ENCODE data around the gene ZNF407.
"Not testable (repeated sequence)": the region's sequence is repeated elsewhere in the genome, so short reads cannot be mapped to it uniquely, and the experiment has no call there.

The ZNF407 gene

GRCh38 chr18:74951165-74951760, 353.6 kb downstream of the ZNF407 start:
- in situ Hi-C loops (cut with MboI; ENCODE audit: low sequenced_read_pairs) = no loop called here

GRCh38 chr18:74957588-74958224, 360.0 kb downstream of the ZNF407 start:
- in situ Hi-C loops (cut with MboI; ENCODE audit: low sequenced_read_pairs) = no loop called here

DNA sequence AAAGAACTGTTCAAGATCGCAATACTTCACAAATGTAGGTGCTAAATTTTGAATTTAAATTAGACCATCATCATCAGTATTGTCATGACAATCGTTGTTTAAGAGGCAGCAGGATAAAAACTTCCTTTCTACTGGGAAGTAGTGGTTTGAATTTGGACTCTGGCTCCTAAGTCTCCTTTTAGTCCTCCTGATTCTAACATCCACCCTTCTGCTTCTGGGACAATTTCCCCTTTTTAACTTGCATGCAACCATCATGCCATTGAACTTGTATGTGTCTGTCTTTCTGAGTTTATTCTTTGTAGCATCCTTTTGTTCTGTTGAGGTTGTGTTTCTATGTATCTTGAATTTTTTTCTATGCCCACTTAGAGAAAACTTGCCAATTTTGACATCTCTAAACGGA, 361.5 kb downstream of the ZNF407 start:
- in situ Hi-C loops (cut with MboI; ENCODE audit: low sequenced_read_pairs) = no loop called here

DNA sequence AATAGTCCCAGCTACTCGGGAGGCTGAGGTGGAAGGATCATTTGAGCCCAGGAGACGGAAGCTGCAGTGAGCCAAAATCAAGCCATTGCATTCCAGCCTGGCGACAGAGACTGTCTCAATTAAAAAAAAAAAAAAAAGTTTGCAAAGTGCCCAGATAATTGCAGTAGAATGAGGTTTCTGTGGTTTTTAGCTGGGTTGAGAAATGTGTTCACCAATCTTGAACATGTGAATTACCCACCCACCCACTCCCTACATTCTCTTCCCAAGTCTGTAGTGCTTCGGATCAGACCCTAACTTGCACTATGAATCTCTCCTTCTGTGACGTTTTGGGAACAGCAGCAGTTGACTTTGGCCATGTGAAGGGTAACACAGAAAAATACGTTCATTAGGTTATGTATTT, 363.9 kb downstream of the ZNF407 start:
- in situ Hi-C loops (cut with MboI; ENCODE audit: low sequenced_read_pairs) = no loop called here

DNA sequence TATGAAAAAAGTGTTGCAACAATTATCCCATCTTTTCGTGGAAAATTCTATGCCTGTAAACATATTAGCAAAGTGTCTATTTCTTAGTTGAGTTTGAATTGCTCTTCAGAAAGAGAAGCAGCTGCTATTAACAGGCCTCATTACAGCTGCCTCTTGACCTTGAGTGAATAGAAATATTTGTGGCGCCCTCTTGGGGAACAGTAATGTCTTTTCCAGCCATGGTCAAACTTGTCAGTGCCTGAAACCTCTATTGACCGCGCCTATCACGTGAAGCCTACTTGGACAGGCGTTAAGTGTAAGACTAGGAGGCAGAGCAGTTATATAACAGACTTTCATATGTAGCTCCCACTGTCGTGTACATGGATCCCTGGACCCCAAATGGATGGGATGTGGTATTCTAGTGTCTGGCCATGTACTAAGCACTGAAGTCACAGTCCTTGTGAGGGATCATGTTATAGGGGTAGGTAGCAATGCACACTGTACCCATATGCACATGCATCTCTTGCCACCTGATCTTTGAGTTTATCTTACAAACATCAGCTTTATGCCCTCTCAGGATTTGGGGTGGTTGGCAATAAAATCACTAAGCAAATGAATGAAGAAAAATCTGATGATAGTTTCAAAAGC, 366.3 kb downstream of the ZNF407 start:
- in situ Hi-C loops (cut with MboI; ENCODE audit: low sequenced_read_pairs) = no loop called here

DNA sequence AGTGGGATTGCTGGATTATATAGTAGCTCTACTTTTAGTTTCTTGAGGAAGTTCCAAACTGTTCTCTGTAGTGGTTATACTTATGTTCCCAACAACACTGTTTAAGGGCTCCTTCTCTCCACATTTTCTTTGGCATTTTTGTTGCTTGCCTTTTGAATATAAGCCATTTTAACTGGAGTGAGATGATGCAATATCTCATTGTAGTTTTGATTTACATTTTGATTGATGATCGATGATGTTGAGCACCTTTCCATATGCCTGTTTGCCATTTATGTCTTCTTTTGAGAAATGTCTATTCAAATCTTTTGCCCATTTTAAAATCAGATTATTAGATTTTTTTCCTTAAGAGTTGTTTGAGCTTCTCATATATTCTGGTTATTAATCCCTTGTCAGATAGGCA, 368.0 kb downstream of the ZNF407 start:
- in situ Hi-C loops (cut with MboI; ENCODE audit: low sequenced_read_pairs) = no loop called here

DNA sequence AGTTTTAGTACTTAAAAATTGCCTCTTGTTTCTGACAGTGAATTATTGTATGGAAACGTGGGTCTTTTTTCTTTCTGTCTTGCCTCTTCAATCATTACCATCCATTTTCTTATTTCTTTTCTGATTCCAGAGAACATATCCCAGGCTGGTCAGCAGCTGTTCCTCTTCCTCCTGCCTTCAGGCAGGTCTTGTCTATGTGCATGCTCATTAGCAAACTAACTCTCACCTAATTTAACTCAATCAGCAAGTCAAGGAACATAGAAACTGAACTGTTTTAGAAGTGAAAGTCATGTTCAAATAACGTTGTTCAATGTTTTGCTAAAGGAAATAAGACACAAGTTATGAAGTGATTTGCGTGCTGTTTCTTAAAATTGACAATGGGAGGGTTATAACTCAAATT, 369.8 kb downstream of the ZNF407 start:
- in situ Hi-C loops (cut with MboI; ENCODE audit: low sequenced_read_pairs) = no loop called here

GRCh38 chr18:74967979-74968378, 370.3 kb downstream of the ZNF407 start:
- in situ Hi-C loops (cut with MboI; ENCODE audit: low sequenced_read_pairs) = no loop called here

GRCh38 chr18:74971358-74971757, 373.7 kb downstream of the ZNF407 start:
- in situ Hi-C loops (cut with MboI; ENCODE audit: low sequenced_read_pairs) = not testable (repeated sequence)

DNA sequence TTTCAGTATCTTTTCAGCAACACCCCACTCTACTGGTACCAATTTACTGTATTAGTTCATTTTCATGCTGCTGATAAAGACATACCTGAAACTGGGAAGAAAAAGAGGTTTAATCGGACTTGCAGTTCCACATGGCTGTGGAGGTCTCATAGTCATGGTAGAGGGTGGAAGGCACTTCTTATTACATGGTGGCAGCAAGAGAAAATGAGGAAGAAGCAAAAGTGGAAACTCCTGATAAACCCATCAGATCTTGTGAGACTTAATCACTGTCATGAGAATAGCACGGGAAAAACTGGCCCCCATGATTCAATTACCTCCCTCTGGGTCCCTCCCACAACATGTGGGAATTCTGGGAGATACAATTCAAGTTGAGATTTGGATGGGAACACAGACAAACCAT, 374.1 kb downstream of the ZNF407 start:
- in situ Hi-C loops (cut with MboI; ENCODE audit: low sequenced_read_pairs) = not testable (repeated sequence)

DNA sequence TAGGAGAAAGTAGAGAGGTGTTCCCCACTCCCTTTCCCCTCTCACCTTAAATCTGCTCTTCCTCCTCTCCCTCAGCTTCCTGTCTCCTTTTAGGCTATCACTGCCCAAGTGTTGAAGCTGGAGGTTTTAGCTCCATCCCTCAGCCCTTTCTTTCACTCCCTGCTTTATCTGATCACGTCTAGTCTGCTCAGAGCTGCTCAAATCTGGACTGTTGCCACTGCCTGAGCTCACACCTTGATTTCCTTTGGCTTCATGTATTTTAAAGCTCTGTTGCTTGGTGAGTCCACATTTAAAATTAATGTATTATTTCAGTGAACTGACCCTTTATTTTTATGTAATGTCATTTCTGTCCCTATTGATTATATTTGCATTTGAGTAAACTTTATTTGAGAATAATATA, 374.7 kb downstream of the ZNF407 start:
- in situ Hi-C loops (cut with MboI; ENCODE audit: low sequenced_read_pairs) = no loop called here

GRCh38 chr18:74975001-74975400, 377.3 kb downstream of the ZNF407 start:
- in situ Hi-C loops (cut with MboI; ENCODE audit: low sequenced_read_pairs) = no loop called here

DNA sequence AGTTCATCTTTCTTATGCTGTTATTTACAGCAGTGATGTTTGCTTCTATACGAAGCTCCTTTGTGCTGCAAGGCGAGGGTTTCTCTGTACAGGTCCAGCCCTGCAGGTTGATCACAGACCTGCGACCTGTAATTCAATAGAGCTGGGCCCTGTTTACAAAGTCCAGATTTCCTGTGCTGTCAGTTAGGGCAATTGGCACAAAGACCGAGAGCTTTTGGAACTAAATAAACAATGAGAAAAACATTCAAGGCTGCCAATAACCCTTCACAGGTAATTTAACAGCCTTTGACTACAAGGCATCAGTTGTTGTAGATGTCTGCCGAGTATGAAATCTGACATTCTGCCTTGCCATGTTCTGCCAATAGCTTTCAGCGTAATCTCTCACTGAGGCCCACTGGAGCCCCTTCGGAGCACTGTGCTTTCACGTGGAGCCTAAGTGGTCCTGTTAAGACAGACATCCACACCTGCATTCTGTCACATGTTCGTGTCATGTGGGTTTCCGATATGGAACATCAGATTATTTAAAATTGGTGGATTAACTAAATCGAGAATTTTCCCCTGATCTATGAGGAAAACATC, 378.8 kb downstream of the ZNF407 start:
- in situ Hi-C loops (cut with MboI; ENCODE audit: low sequenced_read_pairs) = no loop called here

- in situ Hi-C loops (cut with MboI; ENCODE audit: low sequenced_read_pairs) = no loop called here
Measured at GRCh38 chr18:74977041-74977440, 379.4 kb downstream of the ZNF407 start.

- in situ Hi-C loops (cut with MboI; ENCODE audit: low sequenced_read_pairs) = no loop called here
Measured at GRCh38 chr18:74980669-74981068, 383.0 kb downstream of the ZNF407 start.

- in situ Hi-C loops (cut with MboI; ENCODE audit: low sequenced_read_pairs) = no loop called here
Measured at GRCh38 chr18:74981476-74981875, 383.8 kb downstream of the ZNF407 start.

DNA sequence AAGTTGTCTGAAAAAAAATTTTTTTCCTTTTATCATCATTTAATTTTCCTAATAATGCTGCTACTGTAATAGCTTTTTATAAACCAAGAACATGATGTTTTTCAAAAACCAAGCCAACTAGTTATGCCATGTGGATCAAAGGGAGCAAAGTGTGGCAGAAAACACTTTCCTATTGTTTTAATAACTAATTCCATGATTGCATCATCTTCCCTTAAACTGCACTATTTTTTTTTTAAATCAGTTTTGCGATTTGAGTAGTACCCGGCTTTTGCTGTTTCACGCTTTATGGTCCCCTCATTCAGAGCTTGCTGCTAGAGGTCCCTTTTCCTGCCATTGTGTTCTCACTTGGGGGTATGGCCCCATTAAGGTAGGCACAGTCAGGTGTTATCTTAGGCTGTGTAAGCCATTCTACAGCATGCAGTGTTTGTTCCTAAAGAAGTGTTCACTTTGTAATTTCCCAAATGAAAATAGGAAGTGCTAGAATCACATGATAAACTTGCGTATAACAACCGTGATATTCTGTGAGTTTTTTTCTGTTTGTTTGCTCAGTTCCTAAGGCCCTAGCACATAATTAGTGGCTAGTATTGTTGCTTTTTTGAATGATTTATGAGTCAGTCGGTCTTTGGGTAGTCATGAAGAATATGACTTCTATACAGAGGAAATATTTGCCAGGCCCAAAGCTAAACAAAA, 385.4 kb downstream of the ZNF407 start:
- in situ Hi-C loops (cut with MboI; ENCODE audit: low sequenced_read_pairs) = no loop called here

DNA sequence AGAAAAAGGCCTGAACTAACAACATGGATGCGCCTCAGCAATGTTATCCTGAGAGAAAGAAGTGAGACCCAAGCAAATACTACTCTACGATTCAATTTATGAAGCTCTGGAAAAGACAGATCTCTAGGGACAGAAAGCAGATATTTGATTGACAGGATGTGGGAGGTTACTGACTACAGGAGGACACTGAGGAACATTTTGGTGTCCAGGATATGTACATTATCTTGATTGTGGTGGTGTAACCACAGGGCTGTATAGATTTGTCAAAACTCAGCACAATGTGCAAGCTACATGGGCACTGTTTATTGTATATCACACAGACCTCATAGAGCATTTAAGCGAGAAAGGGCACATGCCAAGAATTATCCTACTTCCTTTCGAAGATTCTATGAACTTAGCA, 391.5 kb downstream of the ZNF407 start:
- in situ Hi-C loops (cut with MboI; ENCODE audit: low sequenced_read_pairs) = no loop called here

GRCh38 chr18:74990563-74991081, 393.0 kb downstream of the ZNF407 start:
- in situ Hi-C loops (cut with MboI; ENCODE audit: low sequenced_read_pairs) = no loop called here

GRCh38 chr18:74994502-74995418, 397.1 kb downstream of the ZNF407 start:
- in situ Hi-C loops (cut with MboI; ENCODE audit: low sequenced_read_pairs) = no loop called here

Data from hTERT RPE-1 (cell line).